Stimulated activated CD4-positive, alpha-beta T cell treated with anti-CD3 and anti-CD28 coated beads, Interleukin-4, amount 100 ng/mL, for 48 hours (primary cell): ENCODE data around the gene AMIGO2.

Source experiments
- DNase-seq, 2 donors: peaks; one replicate each; pipeline ENCODE4 v3.0.0-alpha.2; 2020; ENCODE audit warnings: low read depth in 2 of 2

Gene AMIGO2

GRCh38 chr12:47033789-47034555 lies 45.8 kb downstream of the AMIGO2 start:
- DNase-seq, result no peak

DNA sequence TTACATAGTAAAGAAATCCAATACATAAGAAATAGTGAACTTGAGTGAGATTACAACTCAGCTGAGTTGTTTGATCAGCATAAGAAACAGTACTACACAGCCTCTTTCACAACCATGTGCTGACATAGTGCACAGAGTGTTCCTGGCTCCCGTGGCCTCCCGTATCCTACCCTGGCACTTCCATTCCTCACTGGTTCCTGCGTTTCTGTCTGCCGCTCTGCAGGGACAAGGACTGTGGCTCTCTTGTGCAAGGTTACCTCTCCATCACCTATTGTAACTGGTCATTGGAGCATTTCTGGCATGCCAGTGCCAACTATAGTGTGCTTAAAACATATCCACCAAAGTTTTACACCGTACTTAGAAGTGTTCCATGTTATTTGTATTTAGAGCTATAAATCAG lies 46.7 kb downstream of the AMIGO2 start:
- no peak for DNase-seq

DNA sequence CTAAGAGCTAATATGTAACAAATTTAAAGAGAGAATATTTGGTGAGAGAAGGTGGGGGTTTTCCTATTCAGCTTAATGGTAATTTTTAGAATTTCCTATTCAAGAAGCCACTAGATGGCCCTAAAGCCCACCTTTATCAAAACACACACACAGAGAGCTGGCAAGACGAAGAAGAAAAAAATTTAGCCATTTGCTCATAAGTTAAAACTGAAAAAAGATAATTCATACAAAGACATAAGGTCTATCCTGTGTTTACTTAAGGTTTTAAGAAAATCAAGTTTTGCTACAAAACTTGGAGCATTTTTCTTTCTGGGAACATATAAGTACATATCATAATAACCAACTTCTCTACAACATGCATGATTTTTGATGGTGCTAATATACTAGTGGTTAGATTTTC lies 47.1 kb downstream of the AMIGO2 start:
- peak in 1 of 2 donors; percentile 9 for DNase-seq

- no peak for DNase-seq
Observed at GRCh38 chr12:47029903-47030302, 49.9 kb downstream of the AMIGO2 start.

- DNase-seq, result no peak
Observed at GRCh38 chr12:47028981-47029708, 50.6 kb downstream of the AMIGO2 start.

DNA sequence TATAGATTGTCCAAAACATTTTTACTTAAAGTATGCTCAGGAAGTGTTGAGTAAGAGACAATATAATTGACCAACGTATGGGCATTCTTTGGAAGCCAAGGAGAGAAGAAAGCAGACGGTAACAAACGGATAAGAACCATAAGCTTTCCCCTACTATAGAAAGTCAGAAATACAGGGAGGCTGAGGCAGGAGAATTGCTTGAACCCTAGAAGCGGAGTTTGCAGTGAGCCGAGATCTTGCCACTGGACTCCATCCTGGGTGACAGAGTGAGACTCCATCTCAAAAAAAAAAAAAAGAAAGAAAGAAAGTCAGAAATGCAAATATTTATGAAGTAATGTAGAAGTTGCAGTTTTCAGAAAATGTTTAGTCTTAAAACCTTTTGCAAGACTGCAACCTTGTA lies 51.6 kb downstream of the AMIGO2 start:
- DNase-seq, result no peak
